ENCODE results near the gene PIK3C2G.

The PIK3C2G gene

GRCh38 chr12:18653465-18653864, 392.1 kb downstream of the PIK3C2G start:
- Histone ChIP-seq H3K27ac (ENCODE audit: low read length) (no peak overlapping the region), H3K4me3 (ENCODE audit: low read length in 2 of 2) (no peak overlapping the region), H3K9ac (ENCODE audit: low read length in 2 of 2) (no peak overlapping the region), H3K36me3 (ENCODE audit: control insufficient read depth in 2 of 2, insufficient read depth in 2 of 2, low read length in 2 of 2) (no peaks in the 10 kb centered on the region), H3K27me3 (ENCODE audit: control insufficient read depth in 1 of 2, insufficient read depth in 2 of 2, low read length in 2 of 2) (no peaks in the 10 kb centered on the region), H3K4me1 (ENCODE audit: control insufficient read depth, insufficient read depth, low read length) (no peaks in the 10 kb centered on the region), H3K9me3 (ENCODE audit: control insufficient read depth in 2 of 2, low read length in 2 of 2) (no peaks in the 10 kb centered on the region)

DNA sequence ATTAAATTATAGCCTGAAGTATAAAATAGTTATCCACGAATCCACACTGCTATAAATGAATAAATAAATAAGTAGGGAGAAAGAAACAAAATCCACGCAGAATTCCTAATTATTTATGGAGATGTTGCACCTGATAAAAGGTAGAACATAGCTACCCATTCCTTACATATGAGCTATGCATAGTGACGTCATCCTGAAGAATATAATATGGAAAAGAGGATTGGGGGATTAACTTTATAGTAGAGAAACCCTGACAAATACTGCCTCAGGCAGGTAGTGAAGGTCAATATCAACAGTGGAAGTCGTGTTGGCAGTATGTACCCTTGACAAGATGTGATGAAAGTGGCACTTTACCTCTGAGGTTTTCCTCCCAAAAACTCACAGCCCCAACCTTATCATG, 394.0 kb downstream of the PIK3C2G start:
- H3K9ac ChIP-seq (ENCODE audit: low read length in 2 of 2), result no peak overlapping the region
- H3K27me3 ChIP-seq (ENCODE audit: control insufficient read depth in 1 of 2, insufficient read depth in 2 of 2, low read length in 2 of 2), result no peaks in the 10 kb centered on the region
- H3K4me1 ChIP-seq (ENCODE audit: control insufficient read depth, insufficient read depth, low read length), result no peaks in the 10 kb centered on the region
- H3K36me3 ChIP-seq (ENCODE audit: control insufficient read depth in 2 of 2, insufficient read depth in 2 of 2, low read length in 2 of 2), result no peaks in the 10 kb centered on the region
- H3K9me3 ChIP-seq (ENCODE audit: control insufficient read depth in 2 of 2, low read length in 2 of 2), result no peaks in the 10 kb centered on the region
- H3K4me3 ChIP-seq (ENCODE audit: low read length in 2 of 2), result no peak overlapping the region
- no peak overlapping the region for H3K27ac ChIP-seq (ENCODE audit: low read length)

DNA sequence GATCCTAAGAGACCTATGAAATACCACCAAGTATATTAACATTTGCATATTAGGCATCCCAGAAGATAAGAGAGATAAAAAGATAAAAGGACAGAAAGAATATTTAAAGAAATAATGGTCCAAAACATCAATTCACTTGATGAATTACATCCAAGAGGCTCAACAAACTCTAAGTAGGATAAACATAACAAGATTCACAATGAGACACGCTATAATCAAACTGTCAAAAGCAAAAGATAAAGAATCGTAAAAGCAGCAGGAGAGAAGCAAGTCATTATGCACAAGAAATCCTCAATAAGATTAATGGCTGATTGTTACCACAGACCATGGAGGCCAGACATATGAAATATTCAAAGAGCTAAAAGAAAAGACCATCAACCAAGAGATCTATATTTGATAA, 396.9 kb downstream of the PIK3C2G start:
- no peaks in the 10 kb centered on the region for H3K4me1 ChIP-seq (ENCODE audit: control insufficient read depth, insufficient read depth, low read length)
- H3K27ac ChIP-seq (ENCODE audit: low read length), result no peak overlapping the region
- no peaks in the 10 kb centered on the region for H3K27me3 ChIP-seq (ENCODE audit: control insufficient read depth in 1 of 2, insufficient read depth in 2 of 2, low read length in 2 of 2)
- no peak overlapping the region for H3K9ac ChIP-seq (ENCODE audit: low read length in 2 of 2)
- no peak overlapping the region for H3K4me3 ChIP-seq (ENCODE audit: low read length in 2 of 2)
- H3K36me3 ChIP-seq (ENCODE audit: control insufficient read depth in 2 of 2, insufficient read depth in 2 of 2, low read length in 2 of 2), result no peaks in the 10 kb centered on the region
- no peaks in the 10 kb centered on the region for H3K9me3 ChIP-seq (ENCODE audit: control insufficient read depth in 2 of 2, low read length in 2 of 2)

GRCh38 chr12:18658829-18659228, 397.5 kb downstream of the PIK3C2G start:
- Histone ChIP-seq H3K9me3 (ENCODE audit: control insufficient read depth in 2 of 2, low read length in 2 of 2) (no peaks in the 10 kb centered on the region), H3K4me3 (ENCODE audit: low read length in 2 of 2) (no peak overlapping the region), H3K27ac (ENCODE audit: low read length) (no peak overlapping the region)

GRCh38 chr12:18676141-18676540, 414.8 kb downstream of the PIK3C2G start:
- Histone ChIP-seq H3K27me3 (ENCODE audit: control insufficient read depth in 1 of 2, insufficient read depth in 2 of 2, low read length in 2 of 2) (no peaks in the 10 kb centered on the region), H3K9ac (ENCODE audit: low read length in 2 of 2) (no peak overlapping the region), H3K4me3 (ENCODE audit: low read length in 2 of 2) (no peak overlapping the region), H3K9me3 (ENCODE audit: control insufficient read depth in 2 of 2, low read length in 2 of 2) (no peaks in the 10 kb centered on the region), H3K4me1 (ENCODE audit: control insufficient read depth, insufficient read depth, low read length) (no peaks in the 10 kb centered on the region), H3K36me3 (ENCODE audit: control insufficient read depth in 2 of 2, insufficient read depth in 2 of 2, low read length in 2 of 2) (no peaks in the 10 kb centered on the region), H3K27ac (ENCODE audit: low read length) (no peak overlapping the region)

More at GRCh38 chr12:18658829-18659228, 397.5 kb downstream of the PIK3C2G start:
- no peaks in the 10 kb centered on the region for H3K27me3 ChIP-seq (ENCODE audit: control insufficient read depth in 1 of 2, insufficient read depth in 2 of 2, low read length in 2 of 2)
- no peak overlapping the region for H3K9ac ChIP-seq (ENCODE audit: low read length in 2 of 2)
- H3K4me1 ChIP-seq (ENCODE audit: control insufficient read depth, insufficient read depth, low read length), result no peaks in the 10 kb centered on the region
- H3K36me3 ChIP-seq (ENCODE audit: control insufficient read depth in 2 of 2, insufficient read depth in 2 of 2, low read length in 2 of 2), result no peaks in the 10 kb centered on the region

GRCh38 chr12:18676996-18677588, 415.8 kb downstream of the PIK3C2G start:
- no peaks in the 10 kb centered on the region for H3K9me3 ChIP-seq (ENCODE audit: control insufficient read depth in 2 of 2, low read length in 2 of 2)
- H3K27ac ChIP-seq (ENCODE audit: low read length), result no peak overlapping the region

DNA sequence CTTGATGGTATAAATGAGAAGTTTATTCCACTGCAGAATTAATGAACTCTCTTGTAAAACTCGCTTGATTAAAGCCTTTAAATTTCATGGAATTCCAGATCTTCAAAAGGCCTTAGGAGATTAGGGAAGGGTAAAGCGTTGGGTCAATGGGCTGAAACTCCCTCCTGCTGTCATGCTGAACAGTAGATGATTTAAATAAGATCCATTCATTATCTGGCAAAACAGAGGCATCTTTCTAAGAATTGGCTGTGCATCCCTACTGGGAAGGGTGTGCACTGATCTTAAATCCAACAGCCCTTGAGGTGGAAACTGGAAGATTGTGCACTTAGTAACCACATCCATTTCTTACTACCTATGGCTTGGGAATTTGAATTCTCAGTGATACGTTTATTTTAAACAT, 420.5 kb downstream of the PIK3C2G start:
- Histone ChIP-seq H3K4me3 (ENCODE audit: low read length in 2 of 2) (no peak overlapping the region), H3K36me3 (ENCODE audit: control insufficient read depth in 2 of 2, insufficient read depth in 2 of 2, low read length in 2 of 2) (no peaks in the 10 kb centered on the region), H3K27me3 (ENCODE audit: control insufficient read depth in 1 of 2, insufficient read depth in 2 of 2, low read length in 2 of 2) (no peaks in the 10 kb centered on the region), H3K4me1 (ENCODE audit: control insufficient read depth, insufficient read depth, low read length) (no peaks in the 10 kb centered on the region), H3K27ac (ENCODE audit: low read length) (no peak overlapping the region), H3K9ac (ENCODE audit: low read length in 2 of 2) (no peak overlapping the region), H3K9me3 (ENCODE audit: control insufficient read depth in 2 of 2, low read length in 2 of 2) (no peaks in the 10 kb centered on the region)

More at GRCh38 chr12:18676996-18677588, 415.8 kb downstream of the PIK3C2G start:
- no peaks in the 10 kb centered on the region for H3K36me3 ChIP-seq (ENCODE audit: control insufficient read depth in 2 of 2, insufficient read depth in 2 of 2, low read length in 2 of 2)
- H3K9ac ChIP-seq (ENCODE audit: low read length in 2 of 2), result no peak overlapping the region
- H3K4me1 ChIP-seq (ENCODE audit: control insufficient read depth, insufficient read depth, low read length), result no peaks in the 10 kb centered on the region
- H3K27me3 ChIP-seq (ENCODE audit: control insufficient read depth in 1 of 2, insufficient read depth in 2 of 2, low read length in 2 of 2), result no peaks in the 10 kb centered on the region
- no peak overlapping the region for H3K4me3 ChIP-seq (ENCODE audit: low read length in 2 of 2)

GRCh38 chr12:18683327-18684013, 422.2 kb downstream of the PIK3C2G start:
- no peak overlapping the region for H3K27ac ChIP-seq (ENCODE audit: low read length)
- no peaks in the 10 kb centered on the region for H3K9me3 ChIP-seq (ENCODE audit: control insufficient read depth in 2 of 2, low read length in 2 of 2)
- no peaks in the 10 kb centered on the region for H3K36me3 ChIP-seq (ENCODE audit: control insufficient read depth in 2 of 2, insufficient read depth in 2 of 2, low read length in 2 of 2)
- no peaks in the 10 kb centered on the region for H3K4me1 ChIP-seq (ENCODE audit: control insufficient read depth, insufficient read depth, low read length)
- no peaks in the 10 kb centered on the region for H3K27me3 ChIP-seq (ENCODE audit: control insufficient read depth in 1 of 2, insufficient read depth in 2 of 2, low read length in 2 of 2)
- H3K4me3 ChIP-seq (ENCODE audit: low read length in 2 of 2), result no peak overlapping the region
- H3K9ac ChIP-seq (ENCODE audit: low read length in 2 of 2), result no peak overlapping the region

DNA sequence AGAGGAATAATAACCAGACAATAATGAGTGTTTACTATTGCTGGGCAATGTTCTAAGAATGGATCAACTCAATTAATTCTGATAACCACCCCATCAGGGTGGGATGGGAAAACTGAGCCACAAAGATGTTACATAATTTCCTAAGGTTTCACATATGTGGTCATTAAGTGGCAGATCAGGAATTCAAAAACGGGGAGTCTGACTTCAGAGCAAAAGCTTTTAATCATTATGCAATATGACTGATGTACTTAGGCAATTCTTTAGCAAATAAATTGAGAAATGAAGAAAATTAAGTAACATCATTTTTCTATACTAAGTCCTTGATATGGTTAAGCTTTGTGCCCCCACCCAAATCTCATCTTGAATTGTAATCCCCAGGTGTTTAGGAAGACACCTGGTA, 423.1 kb downstream of the PIK3C2G start:
- H3K4me1 ChIP-seq (ENCODE audit: control insufficient read depth, insufficient read depth, low read length), result no peaks in the 10 kb centered on the region
- H3K36me3 ChIP-seq (ENCODE audit: control insufficient read depth in 2 of 2, insufficient read depth in 2 of 2, low read length in 2 of 2), result no peaks in the 10 kb centered on the region
- no peak overlapping the region for H3K4me3 ChIP-seq (ENCODE audit: low read length in 2 of 2)
- H3K27me3 ChIP-seq (ENCODE audit: control insufficient read depth in 1 of 2, insufficient read depth in 2 of 2, low read length in 2 of 2), result no peaks in the 10 kb centered on the region
- no peak overlapping the region for H3K9ac ChIP-seq (ENCODE audit: low read length in 2 of 2)
- no peak overlapping the region for H3K27ac ChIP-seq (ENCODE audit: low read length)
- H3K9me3 ChIP-seq (ENCODE audit: control insufficient read depth in 2 of 2, low read length in 2 of 2), result no peaks in the 10 kb centered on the region

GRCh38 chr12:18689771-18690170, 428.5 kb downstream of the PIK3C2G start:
- no peak overlapping the region for H3K27ac ChIP-seq (ENCODE audit: low read length)
- no peaks in the 10 kb centered on the region for H3K9me3 ChIP-seq (ENCODE audit: control insufficient read depth in 2 of 2, low read length in 2 of 2)
- no peaks in the 10 kb centered on the region for H3K4me1 ChIP-seq (ENCODE audit: control insufficient read depth, insufficient read depth, low read length)
- H3K27me3 ChIP-seq (ENCODE audit: control insufficient read depth in 1 of 2, insufficient read depth in 2 of 2, low read length in 2 of 2), result no peaks in the 10 kb centered on the region
- H3K9ac ChIP-seq (ENCODE audit: low read length in 2 of 2), result no peak overlapping the region
- H3K4me3 ChIP-seq (ENCODE audit: low read length in 2 of 2), result no peak overlapping the region
- no peaks in the 10 kb centered on the region for H3K36me3 ChIP-seq (ENCODE audit: control insufficient read depth in 2 of 2, insufficient read depth in 2 of 2, low read length in 2 of 2)

DNA sequence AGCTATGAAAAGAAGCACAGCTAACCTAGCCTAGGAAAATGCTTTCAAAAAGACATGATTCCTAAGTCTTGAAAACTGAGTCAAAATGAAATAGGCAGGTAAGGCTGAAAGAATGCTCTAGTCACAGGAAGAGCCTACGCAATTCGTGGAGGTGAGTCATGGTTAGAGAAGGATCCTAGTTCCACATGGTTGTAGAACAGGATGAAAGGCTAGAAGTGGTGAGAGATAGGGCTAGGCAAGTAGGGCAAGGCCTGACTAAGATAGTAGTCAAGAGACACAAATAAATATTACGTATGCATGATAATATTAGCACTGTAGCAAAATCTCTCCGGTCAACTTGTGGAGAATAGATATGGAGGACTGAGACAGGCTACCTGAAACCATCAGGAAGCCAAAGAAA, 429.3 kb downstream of the PIK3C2G start:
- H3K36me3 ChIP-seq (ENCODE audit: control insufficient read depth in 2 of 2, insufficient read depth in 2 of 2, low read length in 2 of 2), result no peaks in the 10 kb centered on the region
- no peaks in the 10 kb centered on the region for H3K27me3 ChIP-seq (ENCODE audit: control insufficient read depth in 1 of 2, insufficient read depth in 2 of 2, low read length in 2 of 2)
- no peak overlapping the region for H3K4me3 ChIP-seq (ENCODE audit: low read length in 2 of 2)
- H3K4me1 ChIP-seq (ENCODE audit: control insufficient read depth, insufficient read depth, low read length), result no peaks in the 10 kb centered on the region
- no peak overlapping the region for H3K9ac ChIP-seq (ENCODE audit: low read length in 2 of 2)
- H3K27ac ChIP-seq (ENCODE audit: low read length), result no peak overlapping the region
- no peaks in the 10 kb centered on the region for H3K9me3 ChIP-seq (ENCODE audit: control insufficient read depth in 2 of 2, low read length in 2 of 2)
